Ramos (cell line): ENCODE results near the gene CFAP99.
"Not testable (repeated sequence)": the region's sequence is repeated elsewhere in the genome, so short reads cannot be mapped to it uniquely, and the experiment has no call there.

Experiments
- in situ Hi-C: fragments of 300-500 bp; cut with MboI; formaldehyde crosslinking; loops from one replicate; pipeline ENCODE4 v1.14.3; 2022; ENCODE audit warnings: low sequenced_read_pairs; ENCODE audit not compliant: unreplicated experiment

Gene CFAP99

GRCh38 chr4:2418650-2419571 lies at the start of gene CFAP99:
Gene CFAP99 (plus strand): TSS chr4:2418955.
- in situ Hi-C loops = no loop called here

GRCh38 chr4:2370597-2371320 lies 48.0 kb upstream of the CFAP99 start:
- in situ Hi-C loops = no loop called here

GRCh38 chr4:2371765-2372487 lies 46.8 kb upstream of the CFAP99 start:
- in situ Hi-C loops = no loop called here

GRCh38 chr4:2372488-2373030 lies 46.2 kb upstream of the CFAP99 start:
- in situ Hi-C loops = no loop called here

- in situ Hi-C loops = no loop called here
These were observed 45.2 kb upstream of the CFAP99 start for GRCh38 chr4:2373532-2373931.

- in situ Hi-C loops = no loop called here
These were observed 43.3 kb upstream of the CFAP99 start for GRCh38 chr4:2375427-2375826.

GRCh38 chr4:2377241-2377640 lies 41.5 kb upstream of the CFAP99 start:
- in situ Hi-C loops = no loop called here

- in situ Hi-C loops = no loop called here
These were observed 40.4 kb upstream of the CFAP99 start for GRCh38 chr4:2378401-2378800.

GRCh38 chr4:2378898-2379297 lies 39.9 kb upstream of the CFAP99 start:
- in situ Hi-C loops = no loop called here

- in situ Hi-C loops = not testable (repeated sequence)
These were observed 38.2 kb upstream of the CFAP99 start for GRCh38 chr4:2380589-2380988.

- in situ Hi-C loops = not testable (repeated sequence)
These were observed 36.0 kb upstream of the CFAP99 start for GRCh38 chr4:2382769-2383202.

GRCh38 chr4:2383220-2383631 lies 35.5 kb upstream of the CFAP99 start:
- in situ Hi-C loops = not testable (repeated sequence)

- in situ Hi-C loops = no loop called here
These were observed 35.0 kb upstream of the CFAP99 start for GRCh38 chr4:2383760-2384159.

- in situ Hi-C loops = no loop called here
These were observed 34.5 kb upstream of the CFAP99 start for GRCh38 chr4:2384245-2384644.

- in situ Hi-C loops = no loop called here
These were observed 33.2 kb upstream of the CFAP99 start for GRCh38 chr4:2385516-2385915.

GRCh38 chr4:2386717-2387116 lies 32.0 kb upstream of the CFAP99 start:
- in situ Hi-C loops = no loop called here

GRCh38 chr4:2387218-2387617 lies 31.5 kb upstream of the CFAP99 start:
- in situ Hi-C loops = no loop called here

- in situ Hi-C loops = no loop called here
These were observed 30.9 kb upstream of the CFAP99 start for GRCh38 chr4:2387829-2388228.

- in situ Hi-C loops = no loop called here
These were observed 30.1 kb upstream of the CFAP99 start for GRCh38 chr4:2388429-2389182.

- in situ Hi-C loops = no loop called here
These were observed 29.1 kb upstream of the CFAP99 start for GRCh38 chr4:2389691-2390090.
